Tibial artery (tissue), 4 donors: Measurements from ENCODE around the gene IER2.

ENCODE experiments used
- DNase-seq, 2 donors: peaks; one replicate each; pipeline ENCODE4 v3.0.0-alpha.2; 2019
- H3K27ac ChIP-seq, 2 donors: fragments of 200-600 bp; sonication (generic) in 1 of 2; 1 replicate in 1 of 2; 2 replicates in 1 of 2; pipeline ENCODE4 v1.5.1; 2018 to 2019; ENCODE audit warnings: mild to moderate bottlenecking in 1 of 2
- H3K27me3 ChIP-seq, 2 donors: fragments of 200-600 bp; sonication (generic) in 1 of 2; one replicate each; pipeline versions ENCODE4 v1.5.1 to v1.6.0; 2016 to 2019
- H3K36me3 ChIP-seq, 3 donors: fragments of 200-600 bp; sonication (generic) in 2 of 3; one replicate each; pipeline ENCODE4 v1.5.1; 2016 to 2019; ENCODE audit warnings: mild to moderate bottlenecking in 2 of 3
- H3K4me1 ChIP-seq, 4 donors: fragments of 200-600 bp; sonication (generic) in 2 of 4; 1 replicate in 3 of 4; 2 replicates in 1 of 4; pipeline ENCODE4 v1.5.1; 2016 to 2019
- H3K4me3 ChIP-seq, 2 donors: fragments of 200-600 bp; sonication (generic) in 1 of 2; 1 replicate in 1 of 2; 2 replicates in 1 of 2; pipeline ENCODE4 v1.5.1; 2018 to 2019; ENCODE audit warnings: mild to moderate bottlenecking in 2 of 2
- H3K9me3 ChIP-seq, 3 donors: fragments of 200-600 bp; sonication (generic) in 1 of 3; one replicate each; pipeline ENCODE4 v1.5.1; 2016 to 2019
- CTCF ChIP-seq, 2 experiments: fragments of 200-600 bp in 1 of 2; fragments of 450-650 bp in 1 of 2; IDR thresholded peaks; one replicate each; pipeline ENCODE4 v1.5.1; 2017 to 2019; ENCODE audit warnings: antibody characterized with exemption in 2 of 2, mild to moderate bottlenecking in 1 of 2, moderate library complexity in 1 of 2
- intact Hi-C: fragments of 100-400 bp; cut with DNase I; formaldehyde crosslinking; loops from one replicate; pipeline ENCODE4 v1.15.0; 2023; ENCODE audit warnings: low total_unique reads

The IER2 gene

DNA sequence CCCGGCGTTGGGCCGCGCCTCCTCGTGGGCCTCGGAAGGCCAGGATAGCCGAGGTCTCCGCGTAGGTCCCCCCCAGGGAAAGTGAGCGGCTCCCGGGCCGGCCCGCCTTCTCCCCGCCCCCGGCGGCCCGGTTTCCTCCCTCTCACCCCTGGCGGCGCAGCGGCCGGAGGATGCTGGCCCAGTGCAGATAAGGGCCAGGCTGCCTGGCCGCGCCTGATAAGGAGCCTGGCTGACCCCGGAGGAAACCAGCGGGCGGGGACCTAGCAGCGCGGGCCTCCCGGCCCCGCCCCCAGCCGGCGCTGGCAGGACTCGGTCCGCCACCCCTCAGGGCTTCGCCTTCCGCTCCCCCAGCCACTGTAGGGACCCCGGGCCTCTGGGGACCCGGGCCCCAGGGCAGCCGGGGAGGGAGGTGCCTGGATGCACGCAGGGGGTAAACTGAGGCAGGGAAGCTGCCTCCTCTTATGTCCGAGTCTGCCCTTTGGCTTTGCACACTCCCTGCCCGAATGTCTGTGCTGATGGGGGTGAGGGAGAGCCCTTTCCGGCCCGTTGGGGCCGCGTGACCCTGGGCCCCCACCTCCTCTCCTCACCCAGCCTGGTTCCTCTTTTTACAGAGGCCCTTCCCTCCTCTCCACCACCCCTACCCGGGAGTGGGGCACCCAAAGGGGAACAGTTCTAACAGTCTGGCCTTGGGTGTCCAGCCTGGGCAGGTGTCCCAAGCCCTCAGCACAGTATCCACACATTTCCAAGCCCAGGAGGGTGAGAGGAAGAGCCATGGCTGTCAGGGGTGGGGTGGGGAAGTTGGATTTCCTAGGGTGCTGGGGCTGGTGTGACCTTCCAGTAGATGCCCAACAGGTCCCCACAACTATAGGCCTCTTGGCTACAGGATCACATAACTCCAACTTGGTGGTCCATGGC, 47.3 kb upstream of the IER2 start, which contains the start of gene LYL1:
Gene LYL1 (minus strand): TSS at position 193 of the 915 bp plus-strand sequence. CDS start 1,687 bp downstream, outside the sequence.
- Histone ChIP-seq H3K36me3 (peaks cover 0 to 20% (median 11%) of the 10 kb centered on the region in 3 donors), H3K4me1 (peaks cover 0 to 43% (median 30%) of the 10 kb centered on the region in 4 donors), H3K9me3 (no peaks in the 10 kb centered on the region), H3K4me3 (peak within 1 kb of the TSS; percentile 41 to 48), H3K27me3 (no peaks in the 10 kb centered on the region), H3K27ac (peak within 1 kb of the TSS; percentile 75 to 80)
- intact Hi-C loops, result no loop called here
- peak; percentile 77 to 86 for DNase-seq
- peak in 1 of 2 experiments; percentile 16 for TF ChIP-seq CTCF (IDR thresholded peaks at IDR 0.05)

GRCh38 chr19:13103581-13104359, 46.4 kb upstream of the IER2 start:
- Histone ChIP-seq H3K27ac (peak overlapping the region; percentile 75 to 80), H3K4me3 (peak overlapping the region in 1 of 2 donors; percentile 22), H3K36me3 (peaks cover 0 to 28% (median 11%) of the 10 kb centered on the region in 3 donors), H3K27me3 (no peaks in the 10 kb centered on the region), H3K4me1 (peaks cover 0 to 34% (median 23%) of the 10 kb centered on the region in 4 donors), H3K9me3 (no peaks in the 10 kb centered on the region)
- DNase-seq, result no peak
- intact Hi-C loops, result no loop called here
- TF ChIP-seq CTCF (IDR thresholded peaks at IDR 0.05), result no peak

DNA sequence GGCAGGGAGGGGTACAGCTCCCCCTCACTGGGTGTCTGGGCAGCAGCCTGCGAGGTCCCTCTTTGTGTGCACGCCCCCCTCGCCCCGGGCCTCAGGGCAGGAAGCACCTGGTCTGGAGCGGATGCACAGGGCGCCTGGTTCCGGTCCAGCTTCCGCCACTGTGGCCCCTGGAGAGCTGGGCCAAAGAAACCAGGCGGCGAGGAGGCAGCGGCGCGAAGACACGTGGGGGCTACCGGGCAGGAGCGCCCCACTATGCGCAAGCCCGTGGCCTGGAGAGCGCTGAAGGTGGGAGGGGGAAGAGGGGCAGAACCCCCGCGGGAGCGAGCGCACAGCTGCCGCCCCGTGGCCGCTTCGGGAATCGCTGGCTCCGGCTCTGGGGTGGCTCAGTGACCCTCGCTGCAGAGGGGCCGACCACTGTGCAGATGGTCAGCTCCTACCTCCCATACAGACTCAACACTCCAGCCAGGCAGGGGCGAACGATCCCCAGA, 45.8 kb upstream of the IER2 start:
- Histone ChIP-seq H3K36me3 (peaks cover 0 to 34% (median 15%) of the 10 kb centered on the region in 3 donors), H3K27me3 (no peaks in the 10 kb centered on the region), H3K4me1 (peaks cover 0 to 31% (median 20%) of the 10 kb centered on the region in 4 donors), H3K9me3 (no peaks in the 10 kb centered on the region), H3K4me3 (peak overlapping the region; percentile 19 to 22), H3K27ac (peak overlapping the region; percentile 5 to 43)
- intact Hi-C loops, result no loop called here
- peak; percentile 64 to 76 for TF ChIP-seq CTCF (IDR thresholded peaks at IDR 0.05)
- peak; percentile 64 to 85 for DNase-seq

GRCh38 chr19:13104848-13105711, 45.1 kb upstream of the IER2 start:
- Histone ChIP-seq H3K4me1 (peaks cover 0 to 31% (median 20%) of the 10 kb centered on the region in 4 donors), H3K27ac (peak overlapping the region; percentile 12 to 43)

More at GRCh38 chr19:13104848-13105711, 45.1 kb upstream of the IER2 start:
- Histone ChIP-seq H3K4me3 (peak overlapping the region; percentile 5 to 22), H3K36me3 (peaks cover 0 to 41% (median 22%) of the 10 kb centered on the region in 3 donors), H3K27me3 (no peaks in the 10 kb centered on the region), H3K9me3 (no peaks in the 10 kb centered on the region)
- intact Hi-C loops, result no loop called here
- TF ChIP-seq CTCF (IDR thresholded peaks at IDR 0.05), result no peak
- DNase-seq, result peak in 1 of 2 donors; percentile 70
